Left colon (tissue), 2 donors: Measurements from ENCODE around the gene RUNX2. TPM values are rescaled to one million over a fixed set of nuclear protein-coding genes. Genes with fewer than 3 reads are reported as not detected.

Source experiments
- ATAC-seq: fragments of 200-7000 bp; cut with Tn5 transposase; one replicate; pipeline ENCODE4 v1.9.1; 2020; ENCODE audit warnings: mild to moderate bottlenecking, moderate library complexity
- DNase-seq, 2 donors: peaks; one replicate each; pipeline ENCODE4 v3.0.0-alpha.2; 2020
- intact Hi-C, 2 donors: fragments of 100-400 bp; cut with DNase I in 1 of 2; cut with micrococcal nuclease in 1 of 2; formaldehyde crosslinking; loops; one replicate each; pipeline versions ENCODE4 v1.11.2 to v1.14.0; 2022; cut with DNase I, micrococcal nuclease
- total RNA-seq, 2 donors: library from RNA; stranded (reverse); fragmentation: NEBNext Ultra II Directional; extraction: Animal tissue kit (Norgen Biotek cat#: 25700); gene quantifications; one replicate each; pipeline ENCODE4 v1.2.1, GENCODE V29; 2021
- donor health status: DM: no; HTN: no; CAD: no.
- donor health status: DM: yes; HTN: yes; CAD: no.

The RUNX2 gene
- total RNA-seq, 2 donors from 2014 or later: 2.5 to 3.5 TPM

DNA sequence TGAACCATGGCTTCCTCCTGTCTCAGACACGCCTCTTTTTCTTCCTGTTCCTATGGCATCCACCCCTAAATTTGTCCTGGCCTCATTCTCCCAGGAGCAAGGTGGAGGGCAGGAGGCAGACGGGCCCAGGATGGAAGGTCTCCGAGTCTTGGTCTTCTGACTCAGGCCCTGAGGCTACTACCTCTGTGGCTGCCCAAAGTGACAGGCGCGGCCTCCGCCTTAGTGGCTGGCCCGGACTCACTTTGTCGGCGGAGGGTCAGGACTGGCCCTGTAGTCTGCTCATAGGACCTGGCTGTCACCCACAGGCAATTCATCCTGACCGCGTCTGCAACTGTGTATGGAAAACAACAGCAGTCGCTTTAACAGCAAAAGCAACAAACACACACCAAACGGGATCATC is 312.7 kb downstream of the RUNX2 start:
- ATAC-seq: no peak
- intact Hi-C loops: no loop called here
- no peak for DNase-seq

DNA sequence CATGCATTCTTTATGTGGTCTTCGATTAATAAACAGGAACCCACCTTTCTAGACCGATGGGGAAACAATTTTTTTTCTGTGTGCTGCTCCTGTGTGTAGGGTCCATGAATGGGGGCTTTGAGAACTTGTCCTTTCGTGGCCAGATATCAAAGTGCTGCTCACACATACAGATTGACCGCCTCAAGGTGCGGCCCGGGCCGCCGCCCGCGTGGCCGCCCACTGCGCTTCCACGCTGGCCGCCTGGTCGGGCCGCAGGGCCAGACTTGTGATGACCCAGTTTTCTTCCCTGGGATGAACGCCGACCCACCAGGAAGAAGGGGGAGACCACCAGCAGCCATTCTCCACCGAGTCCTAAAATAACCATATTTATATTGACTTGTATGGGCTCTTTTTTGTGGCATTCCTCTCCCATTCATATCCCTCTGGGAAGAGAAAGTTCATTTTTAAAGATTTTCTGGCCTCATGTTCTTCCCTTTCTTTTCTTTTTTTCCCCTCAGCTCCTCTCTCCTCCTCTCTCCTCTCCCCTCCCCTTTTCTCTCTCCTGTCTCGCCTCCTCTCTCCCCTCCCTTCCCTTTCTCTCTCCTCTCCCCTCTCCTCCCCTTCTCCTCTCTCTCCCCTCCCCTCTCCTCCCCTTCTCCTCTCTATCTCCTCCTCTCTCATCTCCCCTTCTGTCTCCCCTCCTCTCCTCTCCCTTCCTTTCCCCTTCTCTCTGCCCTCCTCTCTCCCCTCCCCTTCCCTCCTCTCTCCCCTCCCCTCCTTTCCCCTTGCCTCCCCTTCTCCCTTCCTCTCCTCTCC is 314.4 kb downstream of the RUNX2 start:
- DNase-seq: no peak
- no peak for ATAC-seq
- intact Hi-C loops: no loop called here

DNA sequence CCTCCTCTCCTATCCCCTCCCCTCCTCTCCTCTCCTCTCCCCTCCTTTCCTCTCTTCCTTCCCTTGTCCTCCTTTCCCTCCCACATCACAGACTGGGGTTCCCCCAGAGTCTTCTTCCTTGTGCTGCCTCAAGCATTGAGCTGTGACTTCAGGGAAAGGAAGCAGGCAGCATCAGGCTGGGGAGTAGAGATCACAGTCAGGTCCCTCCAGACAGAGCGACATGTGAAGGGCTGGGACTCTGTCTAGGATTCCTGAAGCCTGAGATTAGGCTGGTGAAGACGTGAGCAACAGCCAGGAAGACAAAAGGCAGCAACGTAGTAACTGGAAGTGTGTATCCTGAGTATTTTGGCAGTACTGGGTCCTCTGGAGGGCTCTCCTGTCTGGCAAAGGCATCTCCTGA is 315.0 kb downstream of the RUNX2 start:
- ATAC-seq (no peak), DNase-seq (no peak)
- intact Hi-C loops: no loop called here

DNA sequence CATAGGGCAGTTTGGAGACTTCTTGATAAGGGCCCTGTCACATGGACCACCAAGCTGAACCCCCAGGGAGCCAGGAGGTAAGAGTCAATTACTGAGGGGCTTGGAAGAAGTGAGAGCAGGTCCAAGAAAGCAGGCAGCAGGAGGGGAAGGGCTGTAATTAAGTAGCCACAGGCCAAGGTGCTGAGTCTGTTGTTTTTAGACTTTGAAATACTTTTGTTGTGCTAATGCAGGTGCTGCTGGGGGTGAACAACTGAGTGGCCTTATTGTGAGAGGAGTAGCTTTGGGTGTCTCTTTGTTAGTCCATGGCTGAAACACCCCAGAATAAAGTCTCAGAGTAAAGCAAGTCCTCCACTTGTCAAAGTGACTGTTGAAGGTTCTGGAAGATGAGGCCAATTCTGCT is 316.6 kb downstream of the RUNX2 start:
- intact Hi-C loops: no loop called here
- no peak for DNase-seq
- no peak for ATAC-seq

DNA sequence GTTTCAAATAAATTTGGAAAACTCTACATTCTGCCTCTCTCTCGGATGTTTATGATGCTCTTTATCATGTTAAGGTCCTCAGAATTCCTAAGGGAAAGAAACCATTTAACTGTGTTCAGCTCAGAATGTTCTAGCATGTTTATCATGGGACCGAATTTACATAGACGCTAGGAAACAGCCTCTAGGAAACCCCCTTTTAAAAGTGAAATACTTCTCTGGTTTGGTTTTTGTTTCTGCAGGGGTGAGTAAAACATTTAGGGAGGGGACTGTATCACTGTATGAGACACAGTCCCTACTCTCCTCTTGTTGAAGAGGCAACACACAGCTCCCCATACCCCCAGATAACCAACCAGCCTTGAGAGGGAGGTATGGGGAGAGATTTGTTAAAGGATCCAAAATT is 317.2 kb downstream of the RUNX2 start:
- DNase-seq: no peak
- intact Hi-C loops: no loop called here
- ATAC-seq: no peak

DNA sequence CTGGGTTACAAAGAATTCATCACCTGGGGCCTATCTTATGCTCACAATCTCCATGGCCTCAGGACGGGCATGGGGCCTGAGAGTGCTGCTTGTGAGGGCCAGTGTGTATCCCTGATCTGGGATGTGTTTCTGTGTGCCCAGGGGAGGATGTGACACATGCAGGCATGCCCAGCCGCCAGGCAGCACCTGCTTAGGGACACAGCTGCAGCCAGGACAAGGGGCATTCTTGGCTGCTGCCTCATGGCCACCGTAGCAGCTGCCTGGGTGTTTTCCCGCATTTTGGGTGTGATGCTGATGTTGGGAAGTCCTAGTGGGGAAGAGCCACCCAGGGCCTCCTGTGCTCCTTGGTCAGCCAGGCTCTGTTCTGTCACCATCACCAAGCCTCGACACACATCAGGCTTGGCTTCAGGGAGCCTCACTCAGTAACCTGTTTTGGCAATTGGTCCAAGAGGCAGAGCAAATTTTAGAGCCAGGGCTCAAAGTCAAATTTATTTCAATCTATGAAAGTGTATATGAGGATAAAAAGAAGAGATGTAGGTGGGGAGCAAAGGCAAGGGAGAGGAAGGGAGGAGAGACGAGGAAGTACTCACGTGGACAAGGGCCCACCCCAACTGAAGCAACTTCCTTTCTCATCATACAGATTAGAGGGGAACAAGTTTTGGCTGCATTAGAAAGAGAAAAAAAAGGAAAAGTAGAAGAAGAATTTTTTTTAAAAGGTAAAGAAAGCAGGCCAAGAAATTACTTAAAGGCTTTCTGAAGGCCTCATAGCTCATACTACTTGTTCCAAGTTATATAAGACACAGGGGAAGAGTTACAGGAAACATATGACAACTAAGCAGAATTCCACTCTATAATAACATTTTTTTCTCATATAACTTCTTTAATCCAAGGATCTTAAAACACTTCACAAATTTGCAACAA is 319.5 kb downstream of the RUNX2 start:
- DNase-seq (no peak), ATAC-seq (no peak)
- intact Hi-C loops: no loop called here

DNA sequence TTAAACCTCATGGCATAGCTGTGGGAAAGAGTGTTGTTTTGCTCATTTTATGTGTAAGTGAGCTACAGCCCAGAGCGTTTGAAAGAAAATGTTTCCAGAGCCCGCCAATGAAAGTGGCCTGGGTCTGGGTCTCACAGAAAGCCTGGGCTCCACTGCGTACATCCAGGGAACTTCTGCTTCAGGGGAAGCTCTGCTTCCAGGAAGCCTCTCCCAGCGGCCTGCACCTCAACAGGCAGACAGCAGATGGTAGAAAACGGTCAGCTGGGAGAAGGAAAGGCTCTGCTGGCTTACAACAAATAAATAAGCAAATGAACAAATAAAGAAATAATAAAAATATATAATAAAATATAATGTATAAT is 320.1 kb downstream of the RUNX2 start:
- intact Hi-C loops: no loop called here
- DNase-seq (no peak), ATAC-seq (no peak)

DNA sequence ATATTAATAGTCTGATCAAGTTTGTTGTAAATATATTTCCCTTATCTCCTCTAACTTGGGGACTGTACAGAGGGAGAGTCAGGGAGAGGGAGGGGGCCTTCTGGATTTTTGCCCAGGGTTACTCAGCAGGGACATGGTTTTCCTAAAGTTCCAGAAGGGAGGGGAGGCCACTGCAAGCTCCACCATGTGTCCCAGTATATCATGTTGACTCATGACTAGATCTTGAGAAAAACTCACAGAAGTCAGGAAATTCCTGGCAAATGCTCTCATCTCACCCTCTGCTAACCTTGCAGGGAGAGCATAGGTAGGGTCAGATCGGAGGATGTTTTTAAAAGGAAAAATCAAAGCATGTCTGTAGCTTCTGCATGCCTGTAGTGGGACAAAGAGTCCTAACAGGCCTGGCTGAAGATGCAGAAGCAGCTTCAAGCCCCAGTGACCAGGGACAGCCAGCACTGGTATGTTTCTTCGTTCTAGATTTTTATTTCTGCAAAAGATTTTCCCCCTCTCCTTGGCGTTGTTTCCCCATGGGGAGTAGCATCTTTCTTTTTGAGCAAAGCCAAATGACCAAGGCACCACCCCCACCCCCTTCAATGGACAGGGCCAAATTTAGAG is 322.5 kb downstream of the RUNX2 start:
- ATAC-seq (no peak), DNase-seq (no peak)
- intact Hi-C loops: no loop called here

DNA sequence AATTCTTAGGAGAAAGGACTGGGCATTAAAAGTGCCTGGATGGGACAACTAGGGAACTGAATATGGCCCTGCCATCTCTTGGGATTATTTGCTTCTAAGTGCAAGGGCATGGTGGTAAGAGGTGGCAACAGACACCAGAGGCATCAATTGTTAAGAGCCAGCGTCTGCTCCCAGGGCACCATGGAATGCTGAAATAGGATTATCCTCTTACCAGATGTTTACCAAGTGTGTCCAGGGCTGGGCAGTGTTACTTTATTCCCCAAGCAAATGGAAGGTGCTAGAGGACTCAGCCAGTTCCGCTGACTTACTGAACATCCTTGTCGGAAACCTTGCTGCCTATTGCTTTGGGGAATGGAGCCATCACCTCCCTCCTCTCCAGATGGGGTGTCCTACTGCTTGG is 323.2 kb downstream of the RUNX2 start:
- DNase-seq (no peak), ATAC-seq (no peak)
- intact Hi-C loops: no loop called here

DNA sequence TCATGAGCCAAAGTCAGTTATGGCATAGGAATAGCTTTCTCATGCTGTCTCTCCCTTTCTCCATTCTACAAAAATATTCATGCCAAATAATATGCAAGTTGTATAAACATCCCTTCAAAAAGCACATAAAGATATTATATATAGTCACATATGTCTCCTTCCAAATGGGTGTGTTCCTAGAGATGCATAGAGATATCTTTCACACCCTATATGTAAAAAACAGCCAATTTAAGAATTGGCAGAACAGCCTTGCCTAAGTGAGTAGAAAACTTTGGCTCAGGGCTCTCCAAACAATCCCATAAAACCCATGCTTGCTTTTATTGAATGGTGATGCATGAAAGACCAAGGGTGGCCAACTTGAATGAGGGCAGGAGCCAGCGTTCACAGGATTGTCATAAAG is 324.3 kb downstream of the RUNX2 start:
- no peak for DNase-seq
- intact Hi-C loops: no loop called here

DNA sequence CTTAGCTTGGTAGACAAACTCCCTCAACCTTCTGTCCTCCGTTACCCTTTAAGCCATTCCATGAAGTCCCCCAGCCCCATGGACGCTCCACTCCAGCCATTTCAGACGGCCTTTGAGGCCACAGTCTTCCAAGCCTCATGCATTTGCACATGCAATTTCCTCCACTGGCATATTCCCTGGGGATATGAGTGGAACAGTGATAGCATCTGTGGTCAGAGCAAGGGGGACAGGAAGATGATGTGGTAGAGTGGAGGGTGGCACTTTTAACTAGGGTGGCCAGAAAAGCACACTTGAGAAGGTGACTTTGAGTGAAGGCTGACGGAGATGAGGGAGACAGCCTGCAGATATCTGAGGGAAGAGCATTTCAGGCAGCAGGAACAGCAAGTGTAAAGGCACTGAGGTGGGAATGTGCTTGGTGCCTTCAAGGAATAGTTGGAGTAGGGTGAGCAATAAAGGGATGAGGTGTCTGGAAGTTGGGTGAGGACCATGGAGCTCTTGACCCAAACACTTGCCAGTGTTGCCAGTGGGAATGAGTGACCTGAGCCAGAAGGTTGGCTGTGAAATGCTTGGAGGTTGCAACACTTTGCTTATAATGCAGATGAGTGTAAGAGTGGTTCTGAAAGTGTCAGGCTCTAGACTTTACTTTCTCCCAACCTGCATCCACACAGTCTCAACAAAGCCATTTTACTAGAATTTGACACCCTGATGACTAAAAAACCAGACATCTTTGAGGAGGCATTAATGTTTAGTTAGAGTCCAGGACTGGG is 325.2 kb downstream of the RUNX2 start:
- ATAC-seq (no peak), DNase-seq (no peak)
- intact Hi-C loops: no loop called here

More for the DNA sequence above, 324.3 kb downstream of the RUNX2 start:
- no peak for ATAC-seq

DNA sequence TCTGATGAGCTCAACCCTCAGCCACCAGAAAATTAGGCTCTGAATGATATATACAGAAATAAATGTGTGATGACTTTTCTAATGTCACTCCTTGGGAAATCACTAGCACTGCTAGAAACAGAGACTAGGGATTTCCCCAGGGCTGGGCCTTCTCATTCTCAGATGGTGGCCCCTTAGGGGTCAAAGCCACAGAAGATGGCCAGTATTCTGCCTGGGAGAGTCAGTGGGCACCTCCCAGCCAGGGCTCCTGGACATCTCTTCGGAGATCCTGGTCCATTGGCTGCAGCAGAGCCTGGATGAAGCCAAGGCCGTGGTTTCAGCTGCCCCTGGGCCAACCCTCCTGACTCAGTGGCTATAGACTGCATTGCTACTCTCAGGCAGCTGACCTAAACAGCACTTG is 326.5 kb downstream of the RUNX2 start:
- intact Hi-C loops: no loop called here
- ATAC-seq (no peak), DNase-seq (no peak)

DNA sequence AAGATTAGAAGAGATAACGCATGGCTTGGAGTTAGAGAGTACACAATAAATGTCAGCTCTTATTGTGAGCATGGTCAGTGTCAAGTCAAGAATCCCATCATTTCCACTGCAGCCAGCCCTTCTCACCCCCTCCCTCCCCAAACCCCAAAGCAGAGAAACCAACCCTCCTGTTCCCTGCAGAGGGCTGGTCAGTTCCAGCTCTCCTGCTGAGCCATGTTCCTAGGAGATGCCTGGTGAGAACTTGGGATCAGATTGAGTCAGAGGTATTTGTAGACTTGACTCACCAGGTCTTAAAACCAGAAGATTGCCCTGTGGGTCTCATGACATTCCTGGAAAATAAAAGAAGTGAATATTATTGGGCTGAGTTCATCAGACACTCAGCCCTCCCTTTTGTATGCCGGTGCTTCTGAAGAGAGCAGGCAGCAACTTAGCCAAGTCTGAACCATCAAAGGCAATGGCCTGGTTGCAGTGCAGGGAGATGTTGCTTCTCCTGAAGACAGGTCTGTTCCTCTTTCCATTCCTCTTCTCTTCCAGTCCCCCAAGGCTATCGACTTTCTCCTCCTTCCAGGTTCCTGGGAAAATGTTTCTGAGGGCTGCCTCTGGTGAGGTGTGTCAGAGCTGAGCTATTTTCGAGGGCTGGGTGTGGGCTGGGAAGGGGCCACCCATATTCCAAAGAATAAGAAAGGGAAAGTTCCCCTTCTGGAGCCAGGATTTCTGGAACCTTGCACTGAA is 327.8 kb downstream of the RUNX2 start:
- intact Hi-C loops: no loop called here
- ATAC-seq: no peak

DNA sequence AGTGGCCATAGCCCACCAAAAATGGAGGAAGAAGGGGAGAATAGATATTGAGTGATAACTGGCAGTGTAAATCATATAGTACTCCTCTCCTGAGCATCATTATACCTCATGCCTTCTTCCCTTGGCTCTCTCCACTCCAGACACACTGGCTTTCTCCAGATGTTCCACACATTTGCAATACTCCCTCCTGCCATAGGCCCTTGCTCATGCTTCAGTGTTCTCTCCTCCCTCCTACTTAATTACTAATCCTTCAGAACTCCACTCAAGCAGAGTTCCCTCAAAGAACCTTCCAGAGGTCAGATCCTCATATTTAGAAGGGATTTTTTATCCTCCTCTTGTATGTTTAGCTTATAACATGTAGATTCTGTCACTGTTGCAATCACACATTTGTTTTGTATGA is 329.1 kb downstream of the RUNX2 start:
- DNase-seq (no peak), ATAC-seq (no peak)
- intact Hi-C loops: no loop called here

More for the DNA sequence above, 327.8 kb downstream of the RUNX2 start:
- DNase-seq: no peak

DNA sequence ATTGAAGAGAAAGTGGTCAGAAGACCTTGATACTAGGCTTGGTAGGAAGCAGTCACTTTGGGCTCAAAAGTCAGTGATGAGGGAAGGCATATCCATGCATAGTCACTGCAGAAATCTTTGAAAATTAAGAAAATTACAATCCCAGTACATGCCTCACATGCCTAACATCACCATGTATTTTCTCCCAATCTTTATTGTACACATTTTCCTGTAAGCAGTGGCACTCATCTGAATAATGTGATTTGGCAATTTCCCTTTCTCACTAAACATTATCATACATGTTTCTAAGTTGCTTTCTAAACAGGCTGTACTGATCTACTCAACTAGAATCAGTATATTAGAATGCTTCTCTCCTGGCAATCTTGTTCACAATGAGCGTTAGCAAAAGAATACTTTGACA is 330.3 kb downstream of the RUNX2 start:
- no peak for DNase-seq
- intact Hi-C loops: no loop called here
- ATAC-seq: no peak

DNA sequence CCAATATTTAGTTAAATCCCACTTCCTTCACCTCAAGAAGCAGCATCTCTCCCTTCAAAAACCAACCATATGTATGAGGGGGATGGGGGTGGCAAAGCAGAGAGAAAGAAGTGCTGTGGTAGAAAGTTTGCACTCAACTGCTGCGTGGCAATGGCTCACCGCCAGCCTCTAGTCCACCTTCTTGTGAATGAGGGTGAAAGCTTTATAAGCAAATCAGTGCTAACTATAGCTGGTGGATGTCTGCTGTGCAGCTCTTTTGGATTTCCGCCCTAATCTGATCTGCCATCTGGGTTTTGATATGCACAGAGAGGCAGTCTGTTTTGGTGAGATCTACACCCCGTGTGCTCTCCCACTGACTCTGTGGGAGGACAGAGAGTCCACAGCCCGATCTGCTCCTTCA is 330.8 kb downstream of the RUNX2 start:
- no peak for ATAC-seq
- intact Hi-C loops: no loop called here
- DNase-seq: no peak

DNA sequence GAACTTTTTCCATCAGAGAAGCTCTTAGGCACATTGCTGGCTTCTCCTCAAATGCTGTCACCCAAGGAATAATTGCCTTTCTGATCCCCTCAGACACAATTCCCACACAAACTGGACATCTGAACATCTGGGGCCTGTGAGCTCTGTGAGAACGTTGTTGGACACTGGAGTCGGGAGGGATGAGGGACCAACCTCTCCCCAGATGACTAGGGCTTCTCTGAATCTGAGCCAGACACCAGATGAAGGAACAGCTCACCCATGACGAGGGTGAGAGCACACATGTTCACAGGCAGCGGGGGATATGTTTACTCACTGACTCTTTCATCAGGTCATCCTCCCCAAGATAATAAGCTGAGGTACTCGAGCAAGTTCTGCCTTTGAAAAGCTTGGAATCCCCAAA is 333.5 kb downstream of the RUNX2 start:
- DNase-seq (no peak), ATAC-seq (no peak)
- intact Hi-C loops: no loop called here
